Measurements from ENCODE around the gene KLHDC4.

KLHDC4 gene

DNA sequence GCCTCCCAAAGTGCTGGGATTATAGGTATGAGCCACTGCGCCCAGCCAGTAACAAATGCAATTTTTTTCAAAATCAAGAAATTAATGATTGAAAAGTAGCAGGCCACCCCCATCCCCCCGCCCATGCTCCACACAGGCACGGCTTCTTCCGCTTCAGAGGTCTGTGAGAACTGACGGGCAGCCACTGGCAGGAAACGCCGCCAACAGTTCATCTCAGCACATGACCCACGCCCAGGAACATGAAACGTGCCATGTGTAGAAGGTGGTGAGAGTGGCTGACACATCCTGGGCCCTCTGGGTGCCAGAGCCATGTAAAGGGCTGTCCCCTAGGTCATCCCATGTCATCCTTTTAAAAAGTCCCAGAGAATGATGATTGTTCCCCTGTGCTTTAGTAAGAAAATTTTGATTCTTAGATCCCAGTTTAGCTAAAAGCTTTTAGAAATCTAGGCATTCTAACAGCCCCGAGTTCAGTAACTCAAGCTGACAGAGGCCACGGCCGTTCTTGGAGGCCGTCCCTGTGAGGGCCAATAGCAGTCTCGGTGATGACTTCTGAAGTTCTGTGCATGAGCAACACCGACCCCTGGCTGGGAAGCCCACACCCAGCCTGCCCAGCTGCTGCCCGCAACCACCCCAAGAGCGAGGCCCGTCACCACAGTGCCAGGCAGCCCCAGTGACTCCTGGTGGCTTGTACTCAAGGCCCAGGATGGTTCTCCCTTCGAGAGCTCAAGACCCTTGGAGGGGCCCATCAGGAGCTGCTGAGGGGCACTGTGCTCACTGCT is 52.1 kb downstream of the KLHDC4 start:
- TF ChIP-seq, protein P1, sequence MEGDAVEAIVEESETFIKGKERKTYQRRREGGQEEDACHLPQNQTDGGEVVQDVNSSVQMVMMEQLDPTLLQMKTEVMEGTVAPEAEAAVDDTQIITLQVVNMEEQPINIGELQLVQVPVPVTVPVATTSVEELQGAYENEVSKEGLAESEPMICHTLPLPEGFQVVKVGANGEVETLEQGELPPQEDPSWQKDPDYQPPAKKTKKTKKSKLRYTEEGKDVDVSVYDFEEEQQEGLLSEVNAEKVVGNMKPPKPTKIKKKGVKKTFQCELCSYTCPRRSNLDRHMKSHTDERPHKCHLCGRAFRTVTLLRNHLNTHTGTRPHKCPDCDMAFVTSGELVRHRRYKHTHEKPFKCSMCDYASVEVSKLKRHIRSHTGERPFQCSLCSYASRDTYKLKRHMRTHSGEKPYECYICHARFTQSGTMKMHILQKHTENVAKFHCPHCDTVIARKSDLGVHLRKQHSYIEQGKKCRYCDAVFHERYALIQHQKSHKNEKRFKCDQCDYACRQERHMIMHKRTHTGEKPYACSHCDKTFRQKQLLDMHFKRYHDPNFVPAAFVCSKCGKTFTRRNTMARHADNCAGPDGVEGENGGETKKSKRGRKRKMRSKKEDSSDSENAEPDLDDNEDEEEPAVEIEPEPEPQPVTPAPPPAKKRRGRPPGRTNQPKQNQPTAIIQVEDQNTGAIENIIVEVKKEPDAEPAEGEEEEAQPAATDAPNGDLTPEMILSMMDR (IDR thresholded peaks at IDR 0.05; ENCODE audit: control insufficient read depth, extremely low read depth, insufficient read depth): no peak
- no peak overlapping the region for H3K4me3 ChIP-seq (ENCODE audit: low read depth, low read length)

DNA sequence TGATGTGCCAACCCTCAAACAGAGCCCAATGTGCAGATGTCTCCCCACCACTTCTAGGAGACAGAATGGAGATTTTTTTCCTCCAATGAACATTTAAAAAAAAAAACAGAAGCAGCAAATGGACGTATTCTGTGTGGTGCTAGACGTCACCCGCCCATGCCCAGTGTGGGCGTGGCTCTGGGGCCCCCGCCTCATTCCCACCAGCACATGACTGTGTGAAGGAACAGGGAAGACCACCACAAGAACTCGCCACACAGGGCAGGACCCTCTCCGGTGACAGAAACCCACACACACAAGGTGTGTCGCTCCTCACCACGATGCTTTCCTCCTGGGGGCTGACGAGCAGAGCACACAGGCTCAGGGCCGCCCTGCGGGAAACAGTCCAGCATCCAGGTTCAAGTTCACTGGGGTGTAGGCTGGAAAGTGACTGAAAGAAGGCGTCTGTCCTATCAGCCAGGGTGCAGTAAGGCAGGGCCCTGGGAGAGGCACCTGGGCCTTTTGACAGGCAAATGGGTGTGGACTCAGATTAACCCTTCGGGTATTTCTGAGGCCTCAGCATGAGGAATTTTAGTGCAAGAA is 53.5 kb downstream of the KLHDC4 start:
- no peak overlapping the region for H3K4me3 ChIP-seq (ENCODE audit: low read depth, low read length)
- DNase-seq (ENCODE audit: low read depth): no peak
- TF ChIP-seq, protein P1 (IDR thresholded peaks at IDR 0.05; ENCODE audit: control insufficient read depth, extremely low read depth, insufficient read depth): no peak

More for the DNA sequence above, 52.1 kb downstream of the KLHDC4 start:
- DNase-seq (ENCODE audit: low read depth): no peak

GRCh38 chr16:87710887-87711286 is 54.9 kb downstream of the KLHDC4 start:
- no peak for DNase-seq (ENCODE audit: low read depth)
- TF ChIP-seq, protein P1 (IDR thresholded peaks at IDR 0.05; ENCODE audit: control insufficient read depth, extremely low read depth, insufficient read depth): no peak
- H3K4me3 ChIP-seq (ENCODE audit: low read depth, low read length): no peak overlapping the region

DNA sequence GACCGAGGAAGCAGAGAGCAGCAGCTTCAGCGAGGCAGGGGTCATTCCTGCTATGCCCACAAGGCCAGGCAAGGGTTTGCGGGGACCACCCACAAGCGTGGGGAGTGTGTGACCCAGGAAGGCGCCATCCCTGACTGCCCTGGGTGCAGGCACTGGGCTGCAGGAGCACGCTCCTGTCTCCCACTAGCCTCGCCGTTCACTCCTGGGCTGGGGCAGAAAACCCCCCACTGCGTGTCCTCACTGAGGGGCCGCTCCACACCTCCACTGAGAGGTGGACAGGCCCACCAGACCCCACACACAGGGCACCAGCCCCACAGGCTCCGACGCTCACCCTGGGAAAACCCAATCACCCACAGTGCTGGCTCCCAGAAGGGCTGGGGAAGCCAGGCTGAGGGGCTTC is 56.1 kb downstream of the KLHDC4 start:
- no peak overlapping the region for H3K4me3 ChIP-seq (ENCODE audit: low read depth, low read length)
- TF ChIP-seq, protein P1 (IDR thresholded peaks at IDR 0.05; ENCODE audit: control insufficient read depth, extremely low read depth, insufficient read depth): no peak
- no peak for DNase-seq (ENCODE audit: low read depth)

DNA sequence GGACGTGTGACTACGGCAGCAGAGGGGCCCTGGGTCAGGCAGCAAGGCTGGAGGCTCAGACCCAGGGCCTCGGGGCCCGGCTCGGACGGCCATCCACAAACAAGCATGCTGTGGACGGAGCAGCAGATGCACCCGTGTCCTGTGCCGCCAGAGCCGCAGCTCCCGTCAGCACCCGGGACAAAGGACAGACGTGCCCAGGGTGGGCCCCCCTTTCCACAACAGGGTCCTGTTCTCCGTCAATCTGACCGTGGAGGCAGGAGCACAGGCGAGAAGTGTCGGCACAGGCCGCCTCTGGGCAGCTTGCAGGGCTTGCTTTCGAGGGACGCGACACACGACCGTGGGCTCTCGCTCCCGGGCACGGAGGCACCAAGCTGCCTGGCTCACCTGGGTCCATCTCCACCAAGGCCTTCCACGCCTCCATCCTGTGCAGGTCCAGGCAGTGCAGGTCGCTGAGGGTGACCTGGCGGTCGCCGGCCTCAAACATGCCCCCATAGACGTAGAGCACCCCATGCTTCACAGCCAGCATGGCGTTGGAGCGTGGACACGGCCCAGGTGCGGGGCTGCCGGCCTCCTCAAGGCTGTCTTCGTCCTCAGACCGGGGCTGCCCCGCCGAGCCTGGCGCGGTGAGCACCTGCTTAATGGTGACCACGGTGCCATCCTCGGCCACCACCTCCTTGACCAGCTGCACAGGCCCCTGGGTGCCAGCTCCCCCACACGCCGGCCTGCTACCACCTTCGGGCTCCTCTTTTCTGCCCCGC is 56.7 kb downstream of the KLHDC4 start:
- DNase-seq (ENCODE audit: low read depth): no peak
- no peak overlapping the region for H3K4me3 ChIP-seq (ENCODE audit: low read depth, low read length)
- TF ChIP-seq, protein P1 (IDR thresholded peaks at IDR 0.05; ENCODE audit: control insufficient read depth, extremely low read depth, insufficient read depth): no peak

GRCh38 chr16:87707714-87708580 is 57.8 kb downstream of the KLHDC4 start:
- no peak overlapping the region for H3K4me3 ChIP-seq (ENCODE audit: low read depth, low read length)
- TF ChIP-seq, protein P1 (IDR thresholded peaks at IDR 0.05; ENCODE audit: control insufficient read depth, extremely low read depth, insufficient read depth): no peak
- DNase-seq (ENCODE audit: low read depth): no peak

Measured in LNCaP clone FGC (cell line).